Astrocyte (in vitro differentiated cells and primary cell): ENCODE data around the gene ADAM22. TPM values are rescaled to one million over a fixed set of nuclear protein-coding genes. Genes with fewer than 3 reads are reported as not detected.

ENCODE experiments used
- DNase-seq: peaks from one replicate; pipeline ENCODE4 v3.0.0-alpha.2; 2010; ENCODE audit warnings: low read depth
- FAIRE-seq: peaks from 2 replicates; lab custom pipeline; 2011; peaks lifted over from hg19 to GRCh38; lab: Jason Lieb, UNC
- H2AFZ ChIP-seq: 2 replicates; pipeline ENCODE4 v1.6.0; 2012; ENCODE audit warnings: low read depth, low read length, inconsistent platforms
- H3K27ac ChIP-seq: 2 replicates; pipeline ENCODE4 v1.5.1; 2011; ENCODE audit warnings: low read depth, low read length, inconsistent platforms
- H3K27me3 ChIP-seq: 2 replicates; pipeline ENCODE4 v1.6.0; 2011; ENCODE audit warnings: low read length, inconsistent platforms; ENCODE audit not compliant: insufficient read depth
- H3K36me3 ChIP-seq: 2 replicates; pipeline ENCODE4 v1.5.1; 2011; ENCODE audit warnings: low read length, inconsistent platforms; ENCODE audit not compliant: insufficient read depth
- H3K4me1 ChIP-seq: 2 replicates; pipeline ENCODE4 v1.5.1; 2011; ENCODE audit warnings: low read length, inconsistent platforms; ENCODE audit not compliant: insufficient read depth
- H3K4me2 ChIP-seq: 2 replicates; pipeline ENCODE4 v1.6.0; 2012; ENCODE audit warnings: low read length, inconsistent platforms
- H3K4me3 ChIP-seq: 2 replicates; pipeline ENCODE4 v1.5.1; 2011; ENCODE audit warnings: low read depth, mild to moderate bottlenecking, low read length, inconsistent platforms; ENCODE audit not compliant: insufficient read depth
- H3K79me2 ChIP-seq: 2 replicates; pipeline ENCODE4 v1.6.0; 2012; ENCODE audit warnings: mild to moderate bottlenecking, low read length, inconsistent platforms; ENCODE audit not compliant: insufficient read depth
- H3K9ac ChIP-seq: 2 replicates; pipeline ENCODE4 v1.6.0; 2012; ENCODE audit warnings: mild to moderate bottlenecking, low read length, inconsistent platforms
- H3K9me3 ChIP-seq: 2 replicates; pipeline ENCODE4 v1.5.1; 2012; ENCODE audit warnings: low read depth, mild to moderate bottlenecking, low read length, inconsistent platforms; ENCODE audit not compliant: insufficient read depth
- H4K20me1 ChIP-seq: 2 replicates; pipeline ENCODE4 v1.6.0; 2012; ENCODE audit warnings: low read length, inconsistent platforms; ENCODE audit not compliant: insufficient read depth
- H3K27ac Mint-ChIP-seq: one replicate; pipeline ENCODE4 v1.8.0; 2021; ENCODE audit warnings: mild to moderate bottlenecking, mixed read lengths; ENCODE audit not compliant: unreplicated experiment
- H3K27me3 Mint-ChIP-seq: one replicate; pipeline ENCODE4 v1.8.0; 2021; ENCODE audit warnings: low read depth, mixed read lengths; ENCODE audit not compliant: unreplicated experiment
- H3K36me3 Mint-ChIP-seq: one replicate; pipeline ENCODE4 v1.8.0; 2021; ENCODE audit warnings: low read depth, mixed read lengths; ENCODE audit not compliant: unreplicated experiment
- H3K4me1 Mint-ChIP-seq: one replicate; pipeline ENCODE4 v1.8.0; 2021; ENCODE audit warnings: low read depth, mixed read lengths; ENCODE audit not compliant: unreplicated experiment
- H3K4me3 Mint-ChIP-seq: one replicate; pipeline ENCODE4 v1.8.0; 2021; ENCODE audit warnings: mild to moderate bottlenecking, moderate library complexity, mixed read lengths; ENCODE audit not compliant: unreplicated experiment
- H3K9me3 Mint-ChIP-seq: one replicate; pipeline ENCODE4 v1.8.0; 2021; ENCODE audit warnings: mild to moderate bottlenecking, mixed read lengths; ENCODE audit not compliant: unreplicated experiment
- CTCF ChIP-seq: IDR thresholded peaks from 2 replicates; pipeline ENCODE4 v1.5.1; 2011; ENCODE audit warnings: low read depth, mild to moderate bottlenecking, inconsistent platforms, low read length, moderate library complexity; ENCODE audit not compliant: insufficient read depth
- EZH2 ChIP-seq: IDR thresholded peaks from 2 replicates; pipeline ENCODE4 v1.6.1; 2012; ENCODE audit warnings: mild to moderate bottlenecking, low read length, inconsistent platforms; ENCODE audit not compliant: insufficient read depth
- total RNA-seq: library from RNA; stranded (reverse); gene quantifications from 2 replicates; pipeline ENCODE4 v1.2.1, GENCODE V29; 2021

ADAM22 gene
- total RNA-seq, 1 donor from 2014 or later, result 1.5 TPM

DNA sequence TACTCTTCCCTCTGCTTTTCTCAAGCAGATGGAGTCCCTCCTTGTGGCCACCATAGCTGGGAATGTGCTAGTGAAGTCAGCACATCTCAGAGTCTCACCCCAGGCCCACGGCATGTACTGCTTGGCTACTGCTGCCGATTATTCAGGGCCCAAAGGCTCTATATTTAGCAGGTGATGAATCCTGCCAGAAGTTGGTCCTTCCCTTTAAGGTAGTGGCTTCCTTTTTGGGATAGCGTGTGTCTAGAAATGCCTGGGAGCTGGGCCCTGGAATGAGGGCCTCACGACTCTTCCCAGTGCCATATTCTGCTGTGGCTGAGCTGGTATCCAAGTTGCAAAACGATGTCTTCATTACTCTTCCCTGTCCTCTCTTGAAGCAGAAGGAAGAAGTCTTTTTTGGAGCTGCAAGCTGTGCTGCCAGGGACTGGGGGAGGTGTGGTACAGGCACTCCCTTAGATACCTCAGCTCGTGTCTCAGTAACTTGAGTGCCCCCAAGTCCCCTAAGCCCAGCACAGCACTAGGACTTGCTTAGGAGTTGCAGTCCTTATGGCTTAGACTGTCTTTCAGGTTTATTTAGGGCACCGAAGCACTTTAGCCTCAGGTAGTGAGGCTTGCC is 100.1 kb downstream of the ADAM22 start:
- no peak overlapping the region for H3K4me2 ChIP-seq
- Mint-ChIP-seq H3K4me3 (no peak overlapping the region), H3K27ac (no peak overlapping the region), H3K4me1 (no peaks in the 10 kb centered on the region), H3K9me3 (peaks cover 8% of the 10 kb centered on the region), H3K27me3 (no peaks in the 10 kb centered on the region), H3K36me3 (no peaks in the 10 kb centered on the region)
- FAIRE-seq (no peak), DNase-seq (no peak)
- H4K20me1 ChIP-seq, result no peaks in the 10 kb centered on the region
- no peaks in the 10 kb centered on the region for H3K4me1 ChIP-seq
- H3K4me3 ChIP-seq, result no peak overlapping the region
- H3K9me3 ChIP-seq, result peaks cover 9% of the 10 kb centered on the region
- no peaks in the 10 kb centered on the region for H3K27me3 ChIP-seq
- TF ChIP-seq CTCF, result no peak
- TF ChIP-seq EZH2, result no peak
- H3K27ac ChIP-seq, result no peak overlapping the region
- H3K9ac ChIP-seq, result no peak overlapping the region
- no peak overlapping the region for H2AFZ ChIP-seq
- H3K79me2 ChIP-seq, result no peaks in the 10 kb centered on the region
- H3K36me3 ChIP-seq, result no peaks in the 10 kb centered on the region

DNA sequence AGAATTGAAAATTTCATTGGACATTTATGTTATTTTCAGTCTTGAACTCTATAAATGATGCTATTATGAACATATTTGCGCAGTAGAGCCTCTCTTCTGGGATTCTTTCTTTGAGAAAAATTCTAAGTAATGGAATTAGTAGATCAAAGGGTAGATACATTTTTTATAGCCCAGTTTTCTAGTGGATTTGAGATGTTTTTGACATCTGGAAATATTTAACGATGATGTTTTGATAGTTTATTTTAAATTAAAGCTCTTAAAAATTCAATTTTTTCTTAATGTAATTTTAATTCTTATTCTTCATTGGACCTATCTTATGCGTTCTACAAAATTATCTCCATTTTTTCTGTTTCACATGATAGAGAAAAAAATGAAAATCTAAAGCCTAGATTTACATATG is 103.0 kb downstream of the ADAM22 start:
- no peaks in the 10 kb centered on the region for H3K79me2 ChIP-seq
- no peaks in the 10 kb centered on the region for H4K20me1 ChIP-seq
- H3K4me3 Mint-ChIP-seq, result no peak overlapping the region
- no peaks in the 10 kb centered on the region for H3K27me3 Mint-ChIP-seq
- no peak overlapping the region for H3K9ac ChIP-seq
- H3K4me1 Mint-ChIP-seq, result peaks cover 4% of the 10 kb centered on the region
- no peak for FAIRE-seq
- TF ChIP-seq CTCF (no peak), EZH2 (no peak)
- H3K4me3 ChIP-seq, result no peak overlapping the region
- H3K36me3 ChIP-seq, result no peaks in the 10 kb centered on the region
- H3K36me3 Mint-ChIP-seq, result no peaks in the 10 kb centered on the region
- no peak overlapping the region for H3K4me2 ChIP-seq
- H2AFZ ChIP-seq, result no peak overlapping the region
- peaks cover 3% of the 10 kb centered on the region for H3K9me3 ChIP-seq
- H3K4me1 ChIP-seq, result no peaks in the 10 kb centered on the region
- no peaks in the 10 kb centered on the region for H3K9me3 Mint-ChIP-seq
- DNase-seq, result no peak
- H3K27me3 ChIP-seq, result no peaks in the 10 kb centered on the region
- H3K27ac ChIP-seq, result no peak overlapping the region
- no peak overlapping the region for H3K27ac Mint-ChIP-seq

- no peak overlapping the region for H2AFZ ChIP-seq
- H3K27me3 ChIP-seq, result no peaks in the 10 kb centered on the region
- no peak overlapping the region for H3K27ac ChIP-seq
- peak; percentile 78 for DNase-seq
- Mint-ChIP-seq H3K27me3 (no peaks in the 10 kb centered on the region), H3K36me3 (no peaks in the 10 kb centered on the region), H3K4me1 (peaks cover 4% of the 10 kb centered on the region), H3K4me3 (no peak overlapping the region), H3K9me3 (no peaks in the 10 kb centered on the region), H3K27ac (no peak overlapping the region)
- H3K9me3 ChIP-seq, result no peaks in the 10 kb centered on the region
- no peaks in the 10 kb centered on the region for H4K20me1 ChIP-seq
- no peak for FAIRE-seq
- TF ChIP-seq CTCF, result no peak
- TF ChIP-seq EZH2, result no peak
- H3K4me3 ChIP-seq, result no peak overlapping the region
- H3K4me2 ChIP-seq, result no peak overlapping the region
- no peaks in the 10 kb centered on the region for H3K79me2 ChIP-seq
- H3K9ac ChIP-seq, result no peak overlapping the region
- no peaks in the 10 kb centered on the region for H3K4me1 ChIP-seq
- no peaks in the 10 kb centered on the region for H3K36me3 ChIP-seq
Measured at GRCh38 chr7:88040694-88041093, 106.6 kb downstream of the ADAM22 start.
